Stimulated activated CD4-positive, alpha-beta T cell treated with anti-CD3 and anti-CD28 coated beads, Interleukin-1b, Interleukin-23, amount 100 ng/mL, for 4 hours (primary cell): ENCODE measurements around the gene FAF1.

Experiments used
- DNase-seq, 2 donors: peaks; one replicate each; pipeline ENCODE4 v3.0.0-alpha.2; 2020; ENCODE audit warnings: low read depth in 2 of 2

FAF1 gene

GRCh38 chr1:50427818-50428779, 532.0 kb downstream of the FAF1 start:
- no peak for DNase-seq

- no peak for DNase-seq
Observed at GRCh38 chr1:50427086-50427817, 532.8 kb downstream of the FAF1 start.

- no peak for DNase-seq
Observed at GRCh38 chr1:50426702-50427085, 533.4 kb downstream of the FAF1 start.

GRCh38 chr1:50426108-50426700, 533.9 kb downstream of the FAF1 start:
- DNase-seq = no peak

- DNase-seq = no peak
Observed at GRCh38 chr1:50425376-50426107, 534.5 kb downstream of the FAF1 start.

- DNase-seq = no peak
Observed at GRCh38 chr1:50424884-50425375, 535.1 kb downstream of the FAF1 start.

GRCh38 chr1:50424045-50424883, 535.8 kb downstream of the FAF1 start:
- no peak for DNase-seq

- DNase-seq = no peak
Observed at GRCh38 chr1:50423670-50424000, 536.4 kb downstream of the FAF1 start.

GRCh38 chr1:50422946-50423669, 537.0 kb downstream of the FAF1 start, which contains the start of gene DMRTA2:
Gene DMRTA2, minus strand, starts transcription at chr1:50423443. Its CDS starts 1,907 bp downstream, at chr1:50421536.
- no peak for DNase-seq

GRCh38 chr1:50422675-50422945, 537.5 kb downstream of the FAF1 start:
- DNase-seq = no peak

GRCh38 chr1:50421768-50422674, 538.0 kb downstream of the FAF1 start:
- DNase-seq = no peak

GRCh38 chr1:50421366-50421748, 538.7 kb downstream of the FAF1 start:
- DNase-seq = no peak

- no peak for DNase-seq
Observed at GRCh38 chr1:50420689-50421365, 539.2 kb downstream of the FAF1 start.

- DNase-seq = no peak
Observed at GRCh38 chr1:50419907-50420677, 540.0 kb downstream of the FAF1 start.

- DNase-seq = no peak
Observed at GRCh38 chr1:50419192-50419906, 540.7 kb downstream of the FAF1 start.

- no peak for DNase-seq
Observed at GRCh38 chr1:50418600-50419109, 541.4 kb downstream of the FAF1 start.
